ENCODE measurements around the gene CLHC1. TPM values are rescaled to one million over a fixed set of nuclear protein-coding genes. Genes with fewer than 3 reads are reported as not detected.
"Not testable (repeated sequence)": the region's sequence is repeated elsewhere in the genome, so short reads cannot be mapped to it uniquely, and the experiment has no call there.

Gene CLHC1
- total and polyA plus RNA-seq, 4 donors: 3.3 to 17.7 (median 11.6) TPM

GRCh38 chr2:55135491-55135890 lies 96.6 kb downstream of the CLHC1 start:
- Histone ChIP-seq H3K4me1 (ENCODE audit: control insufficient read depth in 1 of 2, insufficient read depth in 2 of 2, low read length in 2 of 2) (peaks cover 0 to 4% of the 10 kb centered on the region in 2 donors), H3K9me3 (ENCODE audit: control insufficient read depth, low read length) (no peaks in the 10 kb centered on the region), H3K27me3 (ENCODE audit: control insufficient read depth in 1 of 2, insufficient read depth in 2 of 2, low read length in 1 of 2) (no peaks in the 10 kb centered on the region), H3K4me3 (ENCODE audit: low read length in 2 of 2) (no peak overlapping the region), H3K27ac (ENCODE audit: low read depth in 1 of 2, low read length in 2 of 2) (no peak overlapping the region), H3K36me3 (ENCODE audit: control insufficient read depth in 1 of 2, insufficient read depth in 2 of 2, low read length in 1 of 2) (no peaks in the 10 kb centered on the region)
- 44 to 92% methylated on average over 2 of the region's 2 CpGs for WGBS, 2 donors
- intact Hi-C loops (cut with DNase I): no loop called here
- ATAC-seq (ENCODE audit: low FRiP score) (no peak), DNase-seq (no peak)

DNA sequence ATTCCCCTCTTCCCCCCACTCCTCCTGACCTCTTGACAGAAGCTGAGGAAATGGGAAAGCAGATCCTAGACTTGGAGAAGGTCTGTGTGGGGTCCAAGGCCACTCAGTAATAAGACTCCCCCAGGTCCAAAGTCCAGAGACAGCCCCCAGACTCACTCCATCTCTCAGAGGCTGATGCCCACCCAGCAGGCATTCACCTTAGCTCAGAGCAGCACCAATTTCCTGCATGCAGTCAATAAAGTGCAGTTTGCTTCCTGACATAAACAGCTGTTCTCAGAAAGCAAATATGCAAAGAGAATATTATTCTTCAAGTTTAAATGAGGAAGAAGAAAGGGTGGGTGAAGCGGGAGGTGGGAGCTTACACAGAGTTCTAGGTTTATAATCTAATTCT lies 97.8 kb downstream of the CLHC1 start:
- WGBS, 2 donors: 63 to 76% methylated on average over 1 of the region's 1 CpG
- H3K36me3 ChIP-seq (ENCODE audit: control insufficient read depth in 1 of 2, insufficient read depth in 2 of 2, low read length in 1 of 2): no peaks in the 10 kb centered on the region
- peak overlapping the region in 1 of 2 donors; percentile 13 for H3K27ac ChIP-seq (ENCODE audit: low read depth in 1 of 2, low read length in 2 of 2)
- ATAC-seq (ENCODE audit: low FRiP score) (peak; percentile 48), DNase-seq (no peak)
- no peaks in the 10 kb centered on the region for H3K27me3 ChIP-seq (ENCODE audit: control insufficient read depth in 1 of 2, insufficient read depth in 2 of 2, low read length in 1 of 2)
- intact Hi-C loops (cut with DNase I): no loop called here
- no peaks in the 10 kb centered on the region for H3K9me3 ChIP-seq (ENCODE audit: control insufficient read depth, low read length)
- peaks cover 0 to 4% of the 10 kb centered on the region in 2 donors for H3K4me1 ChIP-seq (ENCODE audit: control insufficient read depth in 1 of 2, insufficient read depth in 2 of 2, low read length in 2 of 2)
- H3K4me3 ChIP-seq (ENCODE audit: low read length in 2 of 2): peak overlapping the region in 1 of 2 donors; percentile 81

- peak in 1 of 2 donors; percentile 54 for DNase-seq
- peak overlapping the region; percentile 57 to 81 for H3K4me3 ChIP-seq (ENCODE audit: low read length in 2 of 2)
- peak overlapping the region; percentile 64 to 67 for H3K27ac ChIP-seq (ENCODE audit: low read depth in 1 of 2, low read length in 2 of 2)
- no peaks in the 10 kb centered on the region for H3K9me3 ChIP-seq (ENCODE audit: control insufficient read depth, low read length)
- no peaks in the 10 kb centered on the region for H3K27me3 ChIP-seq (ENCODE audit: control insufficient read depth in 1 of 2, insufficient read depth in 2 of 2, low read length in 1 of 2)
- peaks cover 0 to 4% of the 10 kb centered on the region in 2 donors for H3K4me1 ChIP-seq (ENCODE audit: control insufficient read depth in 1 of 2, insufficient read depth in 2 of 2, low read length in 2 of 2)
- ATAC-seq (ENCODE audit: low FRiP score): peak; percentile 74
- H3K36me3 ChIP-seq (ENCODE audit: control insufficient read depth in 1 of 2, insufficient read depth in 2 of 2, low read length in 1 of 2): no peaks in the 10 kb centered on the region
- WGBS, 2 donors: 12 to 17% methylated on average over 10 of the region's 10 CpGs
- intact Hi-C loops (cut with DNase I): loop anchor here in 1 of 2 donors (2.0 kb wide), 1 partner anchor 31 kb away; no protein-coding TSS in a partner anchor
Observed at GRCh38 chr2:55133467-55134315, 98.4 kb downstream of the CLHC1 start.

- intact Hi-C loops (cut with DNase I): no loop called here
- WGBS, 2 donors: 67 to 68% methylated on average over 1 of the region's 1 CpG
- H3K9me3 ChIP-seq (ENCODE audit: control insufficient read depth, low read length): no peaks in the 10 kb centered on the region
Observed at GRCh38 chr2:55130849-55131248, 101.2 kb downstream of the CLHC1 start.

DNA sequence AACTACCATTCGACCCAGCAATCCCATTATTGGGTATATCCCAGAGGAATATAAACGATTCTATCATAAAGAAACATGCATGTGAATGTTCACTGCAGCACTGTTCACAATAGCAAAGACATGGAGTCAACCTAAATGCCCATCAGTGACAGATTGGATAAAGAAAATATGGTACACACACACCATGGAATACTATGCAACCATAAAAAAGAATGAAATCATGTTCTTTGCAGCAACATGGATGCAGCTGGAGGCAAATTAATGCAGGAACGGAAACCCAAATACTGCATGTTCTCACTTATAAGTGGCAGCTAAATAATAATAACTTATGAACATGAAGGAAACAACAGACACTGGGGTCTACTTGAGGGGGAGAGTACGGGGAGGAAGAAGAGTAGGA lies 105.5 kb downstream of the CLHC1 start:
- H3K27me3 ChIP-seq (ENCODE audit: control insufficient read depth in 1 of 2, insufficient read depth in 2 of 2, low read length in 1 of 2); DNase-seq; H3K4me3 ChIP-seq (ENCODE audit: low read length in 2 of 2); H3K36me3 ChIP-seq (ENCODE audit: control insufficient read depth in 1 of 2, insufficient read depth in 2 of 2, low read length in 1 of 2); intact Hi-C loops (cut with DNase I); ATAC-seq (ENCODE audit: low FRiP score); H3K9me3 ChIP-seq (ENCODE audit: control insufficient read depth, low read length); H3K4me1 ChIP-seq (ENCODE audit: control insufficient read depth in 1 of 2, insufficient read depth in 2 of 2, low read length in 2 of 2); H3K27ac ChIP-seq (ENCODE audit: low read depth in 1 of 2, low read length in 2 of 2): not testable (repeated sequence)
- WGBS, 2 donors: 94 to 96% methylated on average over 4 of the region's 4 CpGs

More at GRCh38 chr2:55130849-55131248, 101.2 kb downstream of the CLHC1 start:
- Histone ChIP-seq H3K4me1 (ENCODE audit: control insufficient read depth in 1 of 2, insufficient read depth in 2 of 2, low read length in 2 of 2) (peaks cover 0 to 4% of the 10 kb centered on the region in 2 donors), H3K36me3 (ENCODE audit: control insufficient read depth in 1 of 2, insufficient read depth in 2 of 2, low read length in 1 of 2) (no peaks in the 10 kb centered on the region), H3K4me3 (ENCODE audit: low read length in 2 of 2) (no peak overlapping the region), H3K27ac (ENCODE audit: low read depth in 1 of 2, low read length in 2 of 2) (no peak overlapping the region), H3K27me3 (ENCODE audit: control insufficient read depth in 1 of 2, insufficient read depth in 2 of 2, low read length in 1 of 2) (no peaks in the 10 kb centered on the region)
- no peak for ATAC-seq (ENCODE audit: low FRiP score)
- no peak for DNase-seq

Other genes starting within 250 kb of the CLHC1 start
- 100 to 1,000 TPM; 311 to 357 TPM for gene RTN4, start 181.8 kb downstream of the CLHC1 start, total RNA-seq
- gene RTN4, start 181.8 kb downstream of the CLHC1 start, polyA plus RNA-seq: 100 to 1,000 TPM; 125 to 163 TPM
- 100 to 1,000 TPM; 752 to 754 TPM for gene RPS27A, start 395 bp upstream of the CLHC1 start, total RNA-seq
- 1,000 to 10,000 TPM; 2,840 to 6,488 TPM for gene RPS27A, start 395 bp upstream of the CLHC1 start, polyA plus RNA-seq
- 10 to 100 TPM; 13.0 to 18.5 TPM for gene MTIF2, start 36.9 kb upstream of the CLHC1 start, total RNA-seq
- gene MTIF2, start 36.9 kb upstream of the CLHC1 start, polyA plus RNA-seq: 10 to 100 TPM; 16.9 to 27.8 TPM
- 10 to 100 TPM; 78.0 to 92.4 TPM for gene CCDC88A, start 187.6 kb upstream of the CLHC1 start, total RNA-seq
- 10 to 100 TPM; 17.4 to 17.5 TPM for gene CCDC88A, start 187.6 kb upstream of the CLHC1 start, polyA plus RNA-seq

All from aorta (tissue), 5 donors.